C1 segment of cervical spinal cord (tissue), 14 donors: ENCODE results near the gene CYP2C18.
"Not testable (repeated sequence)": the region's sequence is repeated elsewhere in the genome, so short reads cannot be mapped to it uniquely, and the experiment has no call there.

Source experiments
- DNase-seq, 14 donors: peaks; one replicate each; lab custom pipeline; 2025; lab: John Stamatoyannopoulos, UW

Gene CYP2C18

DNA sequence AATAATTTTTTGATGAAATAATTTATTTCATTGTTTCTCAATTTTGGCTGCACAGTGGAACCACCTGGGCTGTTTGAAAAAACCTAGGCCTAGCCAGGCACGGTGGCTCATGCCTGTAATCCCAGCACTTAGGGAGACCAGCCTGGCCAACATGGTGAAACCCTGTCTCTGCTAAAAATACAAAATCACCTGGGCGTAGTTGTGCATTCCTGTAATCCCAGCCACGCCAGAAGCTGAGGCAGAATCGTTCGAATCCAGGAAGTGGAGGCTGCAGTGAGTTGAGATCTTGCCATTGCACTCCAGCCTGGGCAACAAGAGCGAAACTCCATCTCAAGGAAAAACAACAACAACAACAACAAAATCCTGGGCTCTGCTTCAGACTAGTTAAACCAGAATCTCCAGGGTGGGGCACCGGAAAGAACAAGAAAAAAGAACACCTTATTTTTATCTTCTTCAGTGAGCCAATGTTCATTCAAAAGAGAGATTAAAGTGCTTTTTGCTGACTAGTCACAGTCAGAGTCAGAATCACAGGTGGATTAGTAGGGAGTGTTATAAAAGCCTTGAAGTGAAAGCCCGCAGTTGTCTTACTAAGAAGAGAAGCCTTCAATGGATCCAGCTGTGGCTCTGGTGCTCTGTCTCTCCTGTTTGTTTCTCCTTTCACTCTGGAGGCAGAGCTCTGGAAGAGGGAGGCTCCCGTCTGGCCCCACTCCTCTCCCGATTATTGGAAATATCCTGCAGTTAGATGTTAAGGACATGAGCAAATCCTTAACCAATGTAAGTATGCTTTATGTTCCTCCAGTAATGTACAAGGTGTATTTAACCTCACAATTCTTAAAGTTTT, at the start of gene CYP2C18:
TSS of gene CYP2C18 (plus strand) at position 516 of the 841 bp plus-strand sequence. CDS start at position 607, 91 bp downstream.
- DNase-seq: no peak

DNA sequence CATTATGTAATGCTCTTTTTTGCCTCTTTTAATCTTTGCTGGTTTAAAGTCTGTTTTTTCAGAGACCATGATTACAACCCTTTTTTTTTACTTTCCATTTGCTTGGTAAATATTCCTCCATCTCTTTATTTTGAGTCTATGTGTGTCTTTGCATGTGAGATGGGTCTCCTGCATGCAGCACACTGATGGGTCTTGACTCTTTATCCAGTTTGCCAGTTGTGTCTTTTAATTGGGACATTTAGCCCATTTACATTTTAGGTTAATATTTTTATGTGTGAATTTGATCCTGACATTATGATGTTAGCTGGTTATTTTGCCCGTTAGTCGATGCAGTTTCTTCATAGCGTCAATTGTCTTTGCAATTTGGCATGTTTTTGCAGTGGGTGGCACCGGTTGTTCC, 45.4 kb upstream of the CYP2C18 start:
- not testable (repeated sequence) for DNase-seq

DNA sequence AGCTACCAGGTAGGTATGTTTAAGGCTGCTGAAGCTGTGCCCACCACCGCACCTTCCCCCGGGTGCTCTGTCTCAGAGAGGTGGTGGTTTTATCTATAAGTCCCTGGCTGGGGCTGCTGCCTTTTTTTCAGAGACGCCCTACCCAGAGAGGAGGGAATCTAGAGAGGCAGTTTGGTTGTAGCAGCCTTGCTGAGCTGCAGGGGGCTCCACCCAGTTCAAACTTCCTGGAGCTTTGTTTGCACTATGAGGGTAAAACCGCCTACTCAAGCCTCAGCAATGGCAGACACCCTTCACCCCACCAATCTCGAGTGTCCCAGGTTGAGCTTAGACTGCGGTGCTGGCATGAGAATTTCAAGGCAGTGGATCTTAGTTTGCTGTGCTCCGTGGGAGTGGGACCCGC, 43.6 kb upstream of the CYP2C18 start:
- DNase-seq: no peak

DNA sequence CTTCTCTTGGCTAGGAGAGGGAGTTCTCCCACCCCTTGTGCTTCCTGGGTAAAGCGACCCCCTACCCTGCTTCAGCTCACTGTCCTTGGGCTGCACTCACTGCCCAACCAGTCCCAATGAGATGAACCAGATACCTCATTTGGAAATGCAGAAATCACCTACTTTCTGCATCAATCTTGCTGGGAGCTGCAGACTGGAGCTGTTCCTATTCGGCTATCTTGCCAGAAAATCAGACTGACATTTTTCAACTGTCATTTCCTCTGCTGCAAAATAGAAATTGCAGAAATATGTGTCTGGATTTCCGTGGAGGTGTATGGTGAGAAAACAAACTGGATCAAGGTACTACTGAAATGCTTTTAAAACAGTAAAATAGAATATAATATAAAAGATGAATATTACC, 43.0 kb upstream of the CYP2C18 start:
- no peak for DNase-seq

DNA sequence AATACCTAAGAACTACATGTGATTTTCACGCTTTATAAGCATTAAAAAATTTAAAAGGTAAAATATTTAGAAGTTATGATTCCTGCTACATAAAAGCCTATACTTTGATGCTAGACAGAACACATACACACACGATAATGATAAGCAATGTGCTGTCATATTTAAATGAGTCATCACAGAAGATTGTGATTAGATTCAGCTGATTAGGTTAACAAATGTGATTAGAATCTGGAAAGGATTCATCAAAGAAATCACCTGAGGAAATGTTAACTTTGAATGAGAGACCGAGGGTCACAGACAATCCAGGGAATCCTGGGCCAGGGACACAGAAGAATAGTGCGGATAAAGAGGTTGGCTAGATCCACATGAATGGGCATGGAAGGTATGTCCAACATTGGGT, 42.0 kb upstream of the CYP2C18 start:
- no peak for DNase-seq

DNA sequence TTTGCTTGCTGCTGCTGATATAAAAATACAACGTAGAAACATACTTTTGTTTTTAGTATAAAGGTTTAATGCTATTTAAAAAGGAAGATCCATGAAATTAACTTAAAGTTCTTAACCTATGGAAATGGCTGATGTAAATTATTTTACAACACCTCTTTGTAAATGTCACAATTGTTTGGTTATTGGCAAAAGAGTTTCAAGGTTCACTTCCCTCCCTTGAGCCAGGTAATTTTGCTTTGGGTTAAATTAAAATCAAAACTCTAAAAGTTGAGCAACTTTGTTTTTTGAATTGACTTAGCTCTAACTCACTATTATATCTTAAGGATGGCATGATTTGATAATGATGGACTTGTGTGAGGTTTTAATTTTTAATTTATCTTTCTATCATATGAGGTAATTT, 39.2 kb upstream of the CYP2C18 start:
- no peak for DNase-seq

DNA sequence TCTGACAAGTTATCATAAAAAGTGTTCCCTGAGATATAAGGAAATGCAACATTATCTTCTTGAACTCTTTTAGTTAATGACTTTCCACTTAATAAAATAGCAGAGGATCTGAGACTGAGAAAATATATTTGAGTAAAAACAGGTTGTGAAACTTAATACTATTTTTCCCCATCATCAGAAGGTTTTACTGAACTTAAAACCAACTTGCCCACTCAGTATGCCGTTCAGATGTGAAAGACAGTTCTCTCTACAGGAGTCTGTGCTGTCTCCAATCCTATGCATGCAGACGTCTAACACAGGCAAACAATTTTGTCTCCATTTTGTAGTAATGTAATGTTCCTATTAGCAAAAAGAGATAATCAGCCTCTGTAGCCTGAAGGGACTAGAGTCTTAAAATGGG, 38.2 kb upstream of the CYP2C18 start:
- DNase-seq: no peak

DNA sequence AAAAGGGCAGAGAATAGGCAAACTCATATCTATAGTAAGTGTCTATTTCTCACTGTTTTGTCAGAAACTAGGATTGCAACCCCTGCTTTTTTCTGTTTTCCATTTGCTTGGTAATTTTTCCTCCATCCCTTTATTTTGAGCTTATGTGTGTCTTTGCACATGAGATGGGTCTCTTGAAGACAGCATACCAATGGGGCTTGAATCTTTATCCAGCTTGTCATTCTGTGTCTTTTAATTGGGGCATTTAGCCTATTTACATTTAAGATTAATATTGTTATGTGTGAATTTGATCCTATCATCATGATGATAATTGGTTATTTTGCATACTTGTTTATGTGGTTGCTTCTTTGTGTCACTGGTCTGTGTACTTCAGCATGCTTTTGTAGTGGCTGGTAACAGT, 28.3 kb upstream of the CYP2C18 start:
- DNase-seq: not testable (repeated sequence)

DNA sequence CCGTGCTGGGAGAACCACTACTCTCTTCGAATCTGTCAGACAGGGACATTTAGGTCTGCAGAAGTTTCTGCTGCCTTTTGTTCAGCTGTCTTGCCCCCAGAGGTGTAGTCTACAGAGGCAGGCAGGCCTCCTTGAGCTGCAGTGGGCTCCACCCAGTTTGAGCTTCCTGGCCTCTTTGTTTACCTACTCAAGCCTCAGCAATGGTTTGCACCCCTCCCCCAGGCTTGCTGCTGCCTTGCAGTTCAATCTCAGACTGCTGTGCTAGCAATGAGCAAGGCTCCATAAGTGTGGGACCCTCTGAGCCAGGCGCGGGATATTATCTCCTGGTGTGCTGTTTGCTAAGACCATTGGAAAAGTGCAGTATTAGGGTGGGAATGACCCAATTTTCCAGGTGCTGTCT, 20.5 kb upstream of the CYP2C18 start:
- DNase-seq: not testable (repeated sequence)

DNA sequence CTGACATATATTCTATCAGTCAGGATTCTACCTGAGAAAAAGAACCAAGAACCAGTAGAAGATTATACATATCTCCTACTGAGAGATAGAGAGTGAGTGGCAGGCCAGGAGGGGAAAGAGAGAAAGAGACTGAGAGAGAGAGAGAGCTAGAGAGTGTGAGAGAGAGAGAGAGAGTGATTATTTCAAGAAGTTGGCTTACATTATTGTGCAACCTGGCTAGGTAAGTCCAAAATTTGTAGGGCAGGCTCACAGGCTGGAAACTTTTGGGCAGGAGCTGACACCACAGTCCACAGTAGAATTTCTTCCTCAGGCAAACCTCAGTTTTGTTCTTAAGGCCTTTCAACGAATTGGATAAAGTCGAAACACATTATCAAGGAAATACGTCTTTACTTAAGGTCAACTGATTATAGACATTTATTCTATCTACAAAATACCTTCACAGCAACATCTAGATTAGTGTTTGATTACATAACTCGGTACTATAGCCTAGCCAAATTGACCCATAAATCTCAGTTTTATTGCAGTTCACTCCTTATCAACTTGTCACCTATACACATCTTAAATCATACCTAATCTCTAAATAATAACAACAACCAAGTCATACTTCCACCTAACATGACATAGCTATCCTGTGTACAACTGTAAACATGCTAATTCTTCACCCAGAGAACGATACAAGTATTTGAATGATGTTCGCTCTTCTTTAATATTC, 17.0 kb upstream of the CYP2C18 start:
- DNase-seq: no peak

DNA sequence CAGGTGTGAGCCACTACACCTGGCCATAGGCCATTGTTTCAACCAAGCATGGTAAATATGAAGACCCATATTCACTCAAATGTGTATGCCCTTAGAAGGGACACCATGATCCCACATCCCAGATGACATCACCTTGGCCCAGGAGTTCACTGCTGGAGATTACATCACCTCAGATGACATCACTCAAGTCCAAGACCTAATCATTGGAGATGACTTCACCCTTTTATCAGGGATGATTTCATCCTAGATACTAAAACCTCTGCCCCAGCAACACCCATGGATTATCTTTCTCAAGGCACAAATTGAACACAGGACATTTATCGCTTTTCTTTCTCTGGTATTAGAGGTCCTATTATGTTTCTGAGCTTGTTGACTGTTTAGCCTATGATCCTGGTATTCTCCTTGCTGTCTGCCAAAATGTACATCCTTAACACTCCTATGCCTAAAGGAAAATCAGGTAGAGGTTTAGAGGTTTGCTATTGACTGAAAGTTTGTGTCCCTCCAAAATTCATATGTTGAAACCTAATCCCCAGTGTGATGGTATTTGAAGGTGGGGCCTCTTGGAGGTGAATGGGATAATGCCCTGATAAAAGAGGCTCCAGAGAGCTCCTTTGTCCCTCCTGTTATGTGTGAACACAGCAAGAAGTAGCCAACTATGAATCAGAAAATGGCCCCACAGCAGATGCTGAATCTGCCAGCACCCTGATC, 9.8 kb upstream of the CYP2C18 start:
- no peak for DNase-seq

DNA sequence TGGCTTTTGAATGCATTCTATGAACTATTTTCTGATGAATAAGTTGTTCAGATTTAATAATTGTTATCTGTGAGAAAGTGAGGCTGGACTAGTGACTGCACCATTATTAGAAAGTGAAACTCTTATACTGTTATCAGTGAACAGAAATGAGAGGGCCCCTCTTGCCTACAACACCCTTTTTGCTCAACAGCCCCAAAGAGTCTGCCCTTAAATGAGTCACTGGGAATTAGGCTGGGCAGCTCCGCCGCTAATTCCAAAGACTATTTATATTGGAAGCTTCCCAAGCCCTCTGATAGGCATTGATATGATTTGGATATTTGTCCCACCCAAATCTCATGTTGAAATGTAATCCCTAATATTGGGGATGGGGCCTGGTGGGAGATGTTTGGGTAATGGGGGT, 7.0 kb upstream of the CYP2C18 start:
- no peak for DNase-seq

DNA sequence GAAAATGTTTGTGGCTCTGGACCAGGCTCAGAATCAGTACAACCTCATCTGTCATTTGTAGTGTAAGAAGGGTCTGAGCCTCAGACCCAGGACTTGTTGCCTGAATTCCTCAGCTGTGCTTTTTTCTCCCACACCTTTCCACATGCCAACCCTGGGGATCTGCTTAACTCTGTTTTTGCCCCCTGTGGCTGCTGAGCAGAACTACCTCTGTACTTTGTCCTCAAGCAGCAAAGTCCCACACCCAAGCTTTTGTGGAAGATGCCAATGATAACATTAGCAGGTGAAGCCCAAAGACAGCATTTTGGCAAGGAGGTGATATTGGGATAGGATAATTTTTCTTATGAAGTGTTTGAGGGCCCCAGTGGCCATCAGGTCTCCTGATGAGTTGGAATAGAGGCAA, 5.8 kb upstream of the CYP2C18 start:
- no peak for DNase-seq

DNA sequence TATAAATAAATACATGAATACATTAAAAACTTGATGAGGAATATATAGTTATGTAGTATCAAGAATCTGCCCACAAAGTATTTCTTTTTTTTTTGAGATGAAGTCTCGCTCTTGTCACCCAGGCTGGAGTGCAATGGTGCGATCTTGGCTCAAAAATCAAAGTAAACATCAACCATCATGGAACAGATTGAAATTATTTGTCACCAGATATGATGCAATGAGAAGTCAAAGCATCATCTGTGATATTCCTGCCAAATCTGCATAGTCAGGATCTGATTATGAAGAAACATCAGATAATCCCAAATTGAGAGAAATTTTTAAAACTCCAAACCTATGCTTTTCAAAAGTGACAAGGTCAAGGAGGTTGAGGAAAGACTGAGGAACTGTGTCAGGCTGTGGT, 5.1 kb upstream of the CYP2C18 start:
- no peak for DNase-seq

DNA sequence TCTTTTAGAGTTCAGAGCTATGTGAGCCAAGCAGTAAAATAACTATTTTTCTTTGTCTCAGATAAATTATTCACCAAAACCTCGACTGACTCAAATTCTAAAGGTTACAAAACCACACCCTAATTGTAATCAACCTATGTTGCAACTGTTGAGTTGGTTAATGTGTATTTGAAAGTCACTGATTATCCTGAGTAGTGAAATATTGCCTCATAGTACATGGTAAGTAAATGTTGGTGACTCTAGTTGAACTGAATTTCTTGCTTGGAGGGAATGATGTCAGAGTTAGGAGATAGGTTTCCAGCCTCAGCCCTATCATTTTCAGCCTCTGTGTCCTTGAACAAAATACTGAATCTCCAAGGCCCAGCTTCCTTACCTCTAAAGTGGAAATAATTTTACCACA, 3.0 kb upstream of the CYP2C18 start:
- no peak for DNase-seq

DNA sequence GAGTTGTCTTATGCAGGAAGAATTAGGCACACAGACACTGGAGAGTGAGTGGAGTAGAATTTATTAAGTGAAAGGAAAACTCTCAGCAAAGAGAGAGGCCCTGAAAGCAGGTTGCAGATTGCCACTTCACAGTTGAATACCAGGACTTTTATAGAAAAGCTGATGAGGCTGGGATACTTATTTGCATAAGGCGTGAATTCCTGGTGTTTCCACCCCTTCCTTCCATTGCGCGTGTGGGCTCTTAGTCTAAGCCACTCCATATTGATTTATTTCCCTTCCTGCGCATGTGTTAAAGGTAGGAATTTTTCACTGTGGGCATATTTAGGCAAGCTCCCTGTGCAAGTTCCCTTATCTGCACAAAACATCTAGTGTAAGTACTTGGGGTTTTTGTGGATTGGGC, 893 bp upstream of the CYP2C18 start:
- not testable (repeated sequence) for DNase-seq

DNA sequence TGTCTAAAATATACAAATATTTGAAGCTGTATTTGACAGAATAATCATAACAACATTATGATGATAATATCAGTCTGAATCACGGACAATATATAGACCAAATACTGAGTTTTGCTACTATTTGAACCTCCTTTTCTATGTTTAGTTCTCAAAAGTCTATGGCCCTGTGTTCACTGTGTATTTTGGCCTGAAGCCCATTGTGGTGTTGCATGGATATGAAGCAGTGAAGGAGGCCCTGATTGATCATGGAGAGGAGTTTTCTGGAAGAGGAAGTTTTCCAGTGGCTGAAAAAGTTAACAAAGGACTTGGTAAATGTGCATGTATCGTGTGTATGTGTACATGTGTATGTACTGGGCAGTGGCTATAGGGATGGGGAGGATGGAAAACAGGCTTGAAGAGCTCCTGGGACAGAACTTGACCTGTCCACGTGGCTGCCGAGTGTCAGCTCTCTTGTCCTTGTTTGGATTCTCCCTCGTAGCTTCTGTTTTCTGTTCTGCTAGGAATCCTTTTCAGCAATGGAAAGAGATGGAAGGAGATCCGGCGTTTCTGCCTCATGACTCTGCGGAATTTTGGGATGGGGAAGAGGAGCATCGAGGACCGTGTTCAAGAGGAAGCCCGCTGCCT, 4.2 kb downstream of the CYP2C18 start:
- DNase-seq: no peak

DNA sequence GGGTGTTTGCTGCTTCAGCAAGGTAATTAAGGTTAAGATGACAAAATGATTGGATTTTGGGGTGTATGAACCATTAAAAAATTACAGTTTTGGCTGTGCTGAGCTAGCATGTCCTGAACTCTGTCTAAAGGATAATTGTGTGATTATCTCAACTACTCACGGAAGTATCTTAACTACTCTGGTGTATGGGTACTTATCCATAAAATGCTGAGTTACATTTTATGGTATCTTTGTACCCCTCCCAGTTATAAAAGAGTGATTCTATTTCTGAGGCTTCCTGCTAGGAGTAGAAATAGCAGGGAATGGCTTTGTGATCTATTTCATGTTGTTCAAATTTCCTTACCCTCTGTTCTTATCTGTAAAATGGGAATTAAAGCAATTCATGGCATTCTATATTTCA, 22.6 kb downstream of the CYP2C18 start:
- DNase-seq: no peak

DNA sequence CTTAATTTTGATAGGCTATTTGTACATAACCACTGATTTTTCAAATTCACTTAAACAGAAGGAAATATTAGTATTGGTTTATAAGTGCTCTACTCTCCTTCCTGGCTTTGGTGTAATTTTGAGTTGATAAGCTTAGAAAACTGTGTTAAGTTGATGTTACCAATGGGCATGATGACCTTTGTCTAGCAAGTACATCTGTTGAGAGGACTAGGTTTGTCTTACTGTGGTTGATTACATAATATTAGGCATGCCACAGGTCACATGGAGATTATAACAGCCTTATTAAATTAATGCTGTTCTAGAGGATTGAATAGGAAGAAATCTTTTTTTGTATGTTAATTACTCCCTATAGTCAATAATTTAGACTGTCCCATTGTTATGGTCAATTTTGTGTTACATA, 27.0 kb downstream of the CYP2C18 start:
- DNase-seq: no peak

DNA sequence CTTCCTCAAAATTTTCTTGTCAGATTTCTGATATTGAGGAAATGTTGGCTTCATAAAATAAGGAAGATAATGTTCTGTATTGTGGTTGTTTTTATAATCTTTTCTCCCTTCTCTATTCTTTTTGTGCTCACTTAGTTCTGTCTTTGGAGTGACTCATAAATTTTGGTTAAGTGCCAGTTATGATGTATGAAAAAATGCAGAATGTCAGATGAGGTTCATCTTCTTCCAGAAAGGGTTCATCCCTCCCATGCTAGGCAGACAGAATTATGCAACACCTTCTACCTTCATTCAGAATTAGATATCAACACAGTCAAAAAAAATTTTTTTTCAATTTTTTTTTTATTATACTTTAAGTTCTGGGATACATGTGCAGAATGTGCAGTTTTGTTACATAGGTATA, 42.3 kb downstream of the CYP2C18 start:
- no peak for DNase-seq

DNA sequence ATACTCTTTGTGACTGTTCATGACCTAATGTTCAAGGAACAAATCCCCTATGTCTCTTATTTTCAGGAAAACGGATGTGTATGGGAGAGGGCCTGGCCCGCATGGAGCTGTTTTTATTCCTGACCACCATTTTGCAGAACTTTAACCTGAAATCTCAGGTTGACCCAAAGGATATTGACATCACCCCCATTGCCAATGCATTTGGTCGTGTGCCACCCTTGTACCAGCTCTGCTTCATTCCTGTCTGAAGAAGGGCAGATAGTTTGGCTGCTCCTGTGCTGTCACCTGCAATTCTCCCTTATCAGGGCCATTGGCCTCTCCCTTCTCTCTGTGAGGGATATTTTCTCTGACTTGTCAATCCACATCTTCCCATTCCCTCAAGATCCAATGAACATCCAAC, 51.7 kb downstream of the CYP2C18 start:
- no peak for DNase-seq

DNA sequence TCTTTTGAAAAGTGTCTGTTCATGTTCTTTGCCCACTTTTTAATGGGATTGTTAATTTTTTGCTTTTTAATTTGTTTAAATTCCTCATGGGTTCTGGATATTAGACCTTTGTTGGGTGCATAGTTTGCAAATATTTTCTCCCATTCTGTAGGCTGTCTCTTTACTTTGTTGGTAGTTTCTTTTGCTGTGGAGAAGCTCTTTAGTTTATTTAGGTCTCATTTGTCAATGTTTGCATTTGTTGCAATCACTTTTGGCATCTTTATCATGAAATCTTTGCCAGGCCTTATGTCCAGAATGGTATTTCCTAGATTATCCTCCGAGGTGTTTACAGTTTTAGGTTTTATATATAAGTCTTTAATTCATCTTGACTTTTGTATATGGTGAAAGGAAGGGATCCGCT, 55.1 kb downstream of the CYP2C18 start:
- no peak for DNase-seq
